HFFc6 (cell line): ENCODE data around the gene THRB. TPM values are rescaled to one million over a fixed set of nuclear protein-coding genes. Genes with fewer than 3 reads are reported as not detected.

Source experiments
- DNase-seq: peaks from one replicate; pipeline ENCODE4 v3.0.0-alpha.2; 2018
- H3K27ac Mint-ChIP-seq: 2 replicates; pipeline ENCODE4 v1.8.0; 2020; ENCODE audit warnings: mild to moderate bottlenecking, mixed read lengths
- H3K27me3 Mint-ChIP-seq: 2 replicates; pipeline ENCODE4 v1.8.0; 2021; ENCODE audit warnings: mild to moderate bottlenecking, moderate library complexity, mixed read lengths; ENCODE audit not compliant: insufficient read depth
- H3K36me3 Mint-ChIP-seq: 2 replicates; pipeline ENCODE4 v1.8.0; 2021; ENCODE audit warnings: low read depth, mixed read lengths
- H3K4me1 Mint-ChIP-seq: 2 replicates; pipeline ENCODE4 v1.8.0; 2020; ENCODE audit warnings: low read depth, mixed read lengths
- H3K4me3 Mint-ChIP-seq: 2 replicates; pipeline ENCODE4 v1.8.0; 2020; ENCODE audit warnings: mild to moderate bottlenecking, moderate library complexity, mixed read lengths
- H3K9me3 Mint-ChIP-seq: 2 replicates; pipeline ENCODE4 v1.8.0; 2020; ENCODE audit warnings: mild to moderate bottlenecking, mixed read lengths
- total RNA-seq, 6 experiments: library from RNA; stranded (reverse); fragmentation: NEBNext Ultra II Directional; extraction: Animal tissue kit (Norgen Biotek cat#: 25700); gene quantifications; 2 replicates in 1 of 6; 3 replicates in 5 of 6; pipeline ENCODE4 v1.2.3, GENCODE V29; 2021
- TF ChIP-seq, protein P1 (sequence below): fragments of 200-600 bp; sonication (generic); IDR thresholded peaks from 2 replicates; pipeline ENCODE4 v1.5.0; 2021; ENCODE audit warnings: antibody characterized with exemption, mild to moderate bottlenecking

The THRB gene
- total RNA-seq, 6 experiments from 2014 or later = not detected

GRCh38 chr3:24117508-24117907, 377.1 kb downstream of the THRB start:
- H3K27ac Mint-ChIP-seq = no peak overlapping the region
- peaks cover 3% of the 10 kb centered on the region; the same call in 1 of the 2 replicates for H3K36me3 Mint-ChIP-seq
- TF ChIP-seq, protein P1, sequence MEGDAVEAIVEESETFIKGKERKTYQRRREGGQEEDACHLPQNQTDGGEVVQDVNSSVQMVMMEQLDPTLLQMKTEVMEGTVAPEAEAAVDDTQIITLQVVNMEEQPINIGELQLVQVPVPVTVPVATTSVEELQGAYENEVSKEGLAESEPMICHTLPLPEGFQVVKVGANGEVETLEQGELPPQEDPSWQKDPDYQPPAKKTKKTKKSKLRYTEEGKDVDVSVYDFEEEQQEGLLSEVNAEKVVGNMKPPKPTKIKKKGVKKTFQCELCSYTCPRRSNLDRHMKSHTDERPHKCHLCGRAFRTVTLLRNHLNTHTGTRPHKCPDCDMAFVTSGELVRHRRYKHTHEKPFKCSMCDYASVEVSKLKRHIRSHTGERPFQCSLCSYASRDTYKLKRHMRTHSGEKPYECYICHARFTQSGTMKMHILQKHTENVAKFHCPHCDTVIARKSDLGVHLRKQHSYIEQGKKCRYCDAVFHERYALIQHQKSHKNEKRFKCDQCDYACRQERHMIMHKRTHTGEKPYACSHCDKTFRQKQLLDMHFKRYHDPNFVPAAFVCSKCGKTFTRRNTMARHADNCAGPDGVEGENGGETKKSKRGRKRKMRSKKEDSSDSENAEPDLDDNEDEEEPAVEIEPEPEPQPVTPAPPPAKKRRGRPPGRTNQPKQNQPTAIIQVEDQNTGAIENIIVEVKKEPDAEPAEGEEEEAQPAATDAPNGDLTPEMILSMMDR = no peak
- no peak for DNase-seq
- no peak overlapping the region for H3K4me3 Mint-ChIP-seq
- no peaks in the 10 kb centered on the region for H3K9me3 Mint-ChIP-seq
- peaks cover 8% of the 10 kb centered on the region for H3K4me1 Mint-ChIP-seq
- H3K27me3 Mint-ChIP-seq = no peaks in the 10 kb centered on the region

GRCh38 chr3:24111711-24112110, 382.9 kb downstream of the THRB start:
- Mint-ChIP-seq H3K4me1 (no peaks in the 10 kb centered on the region; the same call in 1 of the 2 replicates), H3K9me3 (no peaks in the 10 kb centered on the region), H3K4me3 (no peak overlapping the region), H3K27me3 (peaks cover 3% of the 10 kb centered on the region; the same call in 1 of the 2 replicates), H3K27ac (no peak overlapping the region), H3K36me3 (no peaks in the 10 kb centered on the region)
- no peak for DNase-seq
- TF ChIP-seq, protein P1 = no peak

GRCh38 chr3:24110051-24110450, 384.6 kb downstream of the THRB start:
- TF ChIP-seq, protein P1 = no peak
- no peak overlapping the region for H3K4me3 Mint-ChIP-seq
- H3K4me1 Mint-ChIP-seq = no peaks in the 10 kb centered on the region; the same call in 1 of the 2 replicates
- no peaks in the 10 kb centered on the region for H3K36me3 Mint-ChIP-seq
- peaks cover 3% of the 10 kb centered on the region; the same call in 1 of the 2 replicates for H3K27me3 Mint-ChIP-seq
- no peaks in the 10 kb centered on the region for H3K9me3 Mint-ChIP-seq
- H3K27ac Mint-ChIP-seq = no peak overlapping the region
- no peak for DNase-seq

DNA sequence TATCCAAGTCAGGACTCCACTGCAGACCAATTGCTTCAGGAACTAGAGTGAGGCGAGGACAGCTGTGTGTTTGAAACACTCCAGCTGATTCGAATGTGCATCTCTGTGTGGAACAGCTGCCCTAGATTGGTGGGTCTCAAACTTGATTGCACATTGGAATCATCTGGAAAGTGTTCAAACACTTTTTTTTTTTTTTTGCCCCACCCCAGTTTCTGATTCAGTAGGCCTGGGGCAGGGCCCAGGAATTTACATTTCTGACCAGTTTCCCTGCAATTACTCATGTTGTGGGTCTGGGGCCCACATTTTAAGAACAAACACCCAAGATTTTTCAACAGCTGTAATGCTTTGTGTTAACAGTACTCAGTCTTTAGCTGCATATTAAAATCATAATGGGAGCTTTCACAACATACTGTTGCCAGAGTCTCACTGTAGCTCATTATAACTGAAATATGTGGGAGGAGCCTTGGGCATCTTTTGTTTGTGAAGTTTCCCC, 392.9 kb downstream of the THRB start:
- TF ChIP-seq, protein P1 = no peak
- peaks cover 26% of the 10 kb centered on the region for H3K4me1 Mint-ChIP-seq

GRCh38 chr3:24100696-24101402, 393.8 kb downstream of the THRB start:
- Mint-ChIP-seq H3K4me3 (no peak overlapping the region), H3K27me3 (peaks cover 1% of the 10 kb centered on the region), H3K4me1 (peaks cover 26% of the 10 kb centered on the region), H3K9me3 (no peaks in the 10 kb centered on the region), H3K27ac (no peak overlapping the region), H3K36me3 (no peaks in the 10 kb centered on the region)
- DNase-seq = no peak
- TF ChIP-seq, protein P1 = no peak

More for the DNA sequence above, 392.9 kb downstream of the THRB start:
- no peak for DNase-seq
- Mint-ChIP-seq H3K27me3 (peaks cover 1% of the 10 kb centered on the region), H3K27ac (0 out of 2 replicates have a peak overlapping the region, but pooled peaks have one; percentile 12), H3K4me3 (no peak overlapping the region), H3K9me3 (no peaks in the 10 kb centered on the region), H3K36me3 (no peaks in the 10 kb centered on the region)
